OCI-LY3 (cell line): ENCODE data around the gene ELF5.

ENCODE experiments used
- H2AFZ ChIP-seq: fragments of 200-600, 300-600 bp; shearing (Covaris generic); 2 replicates; pipeline ENCODE4 v1.6.0; 2014; ENCODE audit warnings: antibody characterized with exemption, low read depth, low read length
- H3K27ac ChIP-seq: fragments of 200-600, 300-600 bp; sonication (generic); 2 replicates; pipeline ENCODE4 v1.5.1; 2014; ENCODE audit warnings: mild to moderate bottlenecking, low read length, moderate library complexity, mixed read lengths
- H3K27me3 ChIP-seq: fragments of 200-600, 300-600 bp; sonication (generic); 2 replicates; pipeline ENCODE4 v1.6.1; 2014; ENCODE audit warnings: low read depth, low read length, mixed read lengths
- H3K36me3 ChIP-seq: fragments of 200-600, 300-600 bp; sonication (generic); replicated peaks from 2 replicates; pipeline ENCODE3; 2014; ENCODE audit warnings: low read depth, low read length, mixed read lengths
- H3K4me1 ChIP-seq: fragments of 300-600, 200-600 bp; sonication (generic); 2 replicates; pipeline ENCODE4 v1.6.1; 2014; ENCODE audit warnings: low read length, mixed read lengths
- H3K4me2 ChIP-seq: fragments of 200-600, 300-600 bp; sonication (generic); 2 replicates; pipeline ENCODE4 v1.6.1; 2014; ENCODE audit warnings: low read length, mixed read lengths
- H3K4me3 ChIP-seq: fragments of 300-600, 200-600 bp; sonication (generic); 2 replicates; pipeline ENCODE4 v1.5.1; 2014; ENCODE audit warnings: antibody characterized with exemption, mild to moderate bottlenecking, low read length, moderate library complexity
- H3K79me2 ChIP-seq: fragments of 300-600, 200-600 bp; shearing (Covaris generic); 2 replicates; pipeline ENCODE4 v1.6.1; 2014; ENCODE audit warnings: mild to moderate bottlenecking, low read length, mixed read lengths
- H3K9ac ChIP-seq: fragments of 300-600, 200-600 bp; shearing (Covaris generic); 2 replicates; pipeline ENCODE4 v1.6.0; 2014; ENCODE audit warnings: mild to moderate bottlenecking, low read length, moderate library complexity
- H3K9me3 ChIP-seq: fragments of 200-600, 300-600 bp; shearing (Covaris generic); 2 replicates; pipeline ENCODE4 v1.6.1; 2014; ENCODE audit warnings: low read length, mixed read lengths; ENCODE audit not compliant: insufficient read depth
- H4K20me1 ChIP-seq: fragments of 200-600, 300-600 bp; sonication (generic); 2 replicates; pipeline ENCODE4 v1.6.1; 2016; ENCODE audit warnings: low read length, mixed read lengths; ENCODE audit not compliant: insufficient read depth
- EZH2phosphoT487 ChIP-seq: fragments of 200-600 bp; shearing (Covaris generic); IDR thresholded peaks from 2 replicates; pipeline ENCODE4 v1.6.1; 2018; ENCODE audit warnings: antibody characterized with exemption, mixed run types, low read depth
- TF ChIP-seq, protein P1 (sequence below): fragments of 200-600, 300-600 bp; sonication (generic); IDR thresholded peaks from 2 replicates; pipeline ENCODE4 v1.5.1; 2014; ENCODE audit warnings: antibody characterized with exemption, low read length, low read depth

The ELF5 gene

DNA sequence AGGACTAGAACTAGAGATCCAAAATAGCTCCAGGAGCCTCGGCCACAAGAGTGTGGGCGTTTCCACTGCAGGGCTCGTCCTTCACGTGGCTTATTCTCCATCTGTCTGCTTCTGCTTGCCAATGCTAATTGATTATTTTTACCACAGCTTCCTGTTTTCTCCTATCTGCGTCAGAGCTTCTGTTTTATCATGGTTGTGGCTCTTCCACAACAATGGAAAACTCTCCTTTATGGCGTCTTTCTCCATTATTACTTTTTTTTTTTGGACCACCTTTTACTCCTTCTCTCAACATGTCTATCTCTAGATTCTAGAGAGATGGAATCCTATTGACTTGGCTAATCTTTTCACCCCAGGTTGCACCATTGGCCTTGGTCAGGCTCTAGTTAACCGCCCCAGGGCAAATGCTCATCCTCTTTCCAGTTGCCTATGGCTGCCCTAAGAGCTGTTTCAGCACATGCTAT, 49.0 kb downstream of the ELF5 start:
- Histone ChIP-seq H4K20me1 (0 out of 2 replicates have a peak, but pooled peaks cover 2% of the 10 kb centered on the region), H3K9ac (no peak overlapping the region), H3K4me1 (peaks cover 17% of the 10 kb centered on the region), H3K9me3 (peaks cover 16% of the 10 kb centered on the region; the same call in 1 of the 2 replicates), H3K79me2 (no peaks in the 10 kb centered on the region), H3K4me3 (no peak overlapping the region), H2AFZ (no peak overlapping the region), H3K36me3 (peaks cover 66% of the 10 kb centered on the region), H3K4me2 (no peak overlapping the region), H3K27ac (no peak overlapping the region), H3K27me3 (no peaks in the 10 kb centered on the region)
- no peak for TF ChIP-seq EZH2phosphoT487
- TF ChIP-seq, protein P1, sequence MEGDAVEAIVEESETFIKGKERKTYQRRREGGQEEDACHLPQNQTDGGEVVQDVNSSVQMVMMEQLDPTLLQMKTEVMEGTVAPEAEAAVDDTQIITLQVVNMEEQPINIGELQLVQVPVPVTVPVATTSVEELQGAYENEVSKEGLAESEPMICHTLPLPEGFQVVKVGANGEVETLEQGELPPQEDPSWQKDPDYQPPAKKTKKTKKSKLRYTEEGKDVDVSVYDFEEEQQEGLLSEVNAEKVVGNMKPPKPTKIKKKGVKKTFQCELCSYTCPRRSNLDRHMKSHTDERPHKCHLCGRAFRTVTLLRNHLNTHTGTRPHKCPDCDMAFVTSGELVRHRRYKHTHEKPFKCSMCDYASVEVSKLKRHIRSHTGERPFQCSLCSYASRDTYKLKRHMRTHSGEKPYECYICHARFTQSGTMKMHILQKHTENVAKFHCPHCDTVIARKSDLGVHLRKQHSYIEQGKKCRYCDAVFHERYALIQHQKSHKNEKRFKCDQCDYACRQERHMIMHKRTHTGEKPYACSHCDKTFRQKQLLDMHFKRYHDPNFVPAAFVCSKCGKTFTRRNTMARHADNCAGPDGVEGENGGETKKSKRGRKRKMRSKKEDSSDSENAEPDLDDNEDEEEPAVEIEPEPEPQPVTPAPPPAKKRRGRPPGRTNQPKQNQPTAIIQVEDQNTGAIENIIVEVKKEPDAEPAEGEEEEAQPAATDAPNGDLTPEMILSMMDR = no peak

DNA sequence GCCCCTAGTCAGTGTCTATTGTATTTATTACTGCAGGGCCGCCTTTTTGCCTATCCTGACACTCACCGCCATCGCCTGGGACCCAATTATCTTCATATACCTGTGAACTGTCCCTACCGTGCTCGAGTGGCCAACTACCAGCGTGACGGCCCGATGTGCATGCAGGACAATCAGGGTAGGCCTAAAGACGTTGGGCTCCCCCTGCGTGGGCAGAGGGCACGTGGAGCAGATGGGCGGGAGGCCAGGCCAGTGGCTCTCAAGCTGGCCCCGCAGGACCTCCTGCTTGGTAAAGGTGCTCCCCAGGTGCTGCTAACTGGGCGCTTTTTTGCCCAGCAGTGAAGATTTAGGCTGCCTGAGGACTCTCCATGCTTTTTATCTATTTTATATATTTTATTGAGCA, 52.4 kb downstream of the ELF5 start:
- Histone ChIP-seq H3K27ac (no peak overlapping the region), H3K9me3 (0 out of 2 replicates have a peak, but pooled peaks cover 6% of the 10 kb centered on the region), H4K20me1 (no peaks in the 10 kb centered on the region; the same call in 1 of the 2 replicates), H3K27me3 (no peaks in the 10 kb centered on the region), H3K36me3 (peaks cover 63% of the 10 kb centered on the region), H3K9ac (no peak overlapping the region), H3K4me3 (no peak overlapping the region), H3K4me2 (no peak overlapping the region), H2AFZ (no peak overlapping the region), H3K79me2 (no peaks in the 10 kb centered on the region), H3K4me1 (no peaks in the 10 kb centered on the region)
- TF ChIP-seq, protein P1 = no peak
- no peak for TF ChIP-seq EZH2phosphoT487

DNA sequence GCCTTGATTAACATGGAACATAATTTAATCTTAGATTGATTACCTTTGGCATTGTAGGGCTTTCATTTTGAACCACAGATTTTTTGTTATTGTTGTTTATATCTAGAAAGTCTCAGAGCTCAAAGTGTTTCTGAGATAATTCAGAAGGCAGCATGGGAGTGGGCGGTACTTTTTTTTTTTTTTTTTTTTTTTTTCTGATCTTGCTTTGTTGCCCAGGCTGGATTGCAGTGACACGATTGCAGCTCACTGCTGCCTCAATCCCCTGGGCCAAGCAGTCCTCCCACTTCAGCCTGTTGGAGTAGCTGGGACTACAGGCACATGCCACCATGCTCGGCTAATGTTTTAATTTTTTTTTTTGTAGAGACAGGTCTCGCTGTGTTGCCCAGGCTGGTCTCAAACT, 53.3 kb downstream of the ELF5 start:
- Histone ChIP-seq H4K20me1 (no peaks in the 10 kb centered on the region; the same call in 1 of the 2 replicates), H3K79me2 (no peaks in the 10 kb centered on the region), H2AFZ (no peak overlapping the region), H3K9ac (no peak overlapping the region), H3K36me3 (peaks cover 60% of the 10 kb centered on the region), H3K9me3 (no peaks in the 10 kb centered on the region), H3K4me3 (no peak overlapping the region), H3K27ac (no peak overlapping the region), H3K4me1 (no peaks in the 10 kb centered on the region), H3K4me2 (no peak overlapping the region), H3K27me3 (no peaks in the 10 kb centered on the region)
- TF ChIP-seq, protein P1 = no peak
- no peak for TF ChIP-seq EZH2phosphoT487

DNA sequence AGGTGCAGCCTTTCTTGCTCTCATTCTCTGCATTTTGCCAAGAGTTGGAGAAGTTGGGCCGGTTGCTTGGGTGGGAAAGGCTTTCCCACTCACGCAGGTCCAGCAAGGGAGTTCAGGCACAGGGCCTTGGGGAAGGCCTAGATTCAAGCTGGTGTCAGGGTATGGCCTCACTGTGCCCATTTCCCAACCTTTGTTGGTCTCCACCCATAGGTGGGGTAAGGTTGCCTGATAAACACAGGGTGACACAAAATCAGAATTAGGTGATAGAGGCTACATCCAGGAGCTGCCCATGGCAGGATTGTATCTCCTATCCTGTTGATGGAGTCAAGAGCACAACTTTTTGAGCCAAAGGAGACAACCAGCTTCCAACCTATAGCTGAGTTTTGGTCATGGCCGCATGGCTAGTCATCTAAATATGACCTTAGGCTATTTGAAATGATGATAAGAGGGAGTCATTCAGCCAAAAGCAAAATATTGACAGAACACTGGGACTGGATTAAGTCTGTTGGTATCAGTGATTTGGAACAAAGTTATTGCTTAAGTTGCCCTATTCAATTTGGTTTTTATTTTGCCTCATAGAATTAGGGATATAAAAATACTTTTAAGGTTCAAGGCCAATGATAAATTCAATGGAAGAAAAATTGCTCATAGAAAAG, 54.0 kb downstream of the ELF5 start:
- Histone ChIP-seq H3K36me3 (peaks cover 61% of the 10 kb centered on the region), H3K9me3 (no peaks in the 10 kb centered on the region), H3K4me1 (no peaks in the 10 kb centered on the region)

More for the DNA sequence above, 54.0 kb downstream of the ELF5 start:
- TF ChIP-seq, protein P1 = no peak
- no peak for TF ChIP-seq EZH2phosphoT487
- no peak overlapping the region for H3K27ac ChIP-seq
- H2AFZ ChIP-seq = no peak overlapping the region
- H3K4me2 ChIP-seq = no peak overlapping the region
- no peaks in the 10 kb centered on the region for H3K27me3 ChIP-seq
- no peak overlapping the region for H3K9ac ChIP-seq
- H4K20me1 ChIP-seq = no peaks in the 10 kb centered on the region; the same call in 1 of the 2 replicates
- no peak overlapping the region for H3K4me3 ChIP-seq
- H3K79me2 ChIP-seq = no peaks in the 10 kb centered on the region
